ENCODE results near the gene C19orf33. TPM values are rescaled to one million over a fixed set of nuclear protein-coding genes. Genes with fewer than 3 reads are reported as not detected.

C19orf33 gene
- total and polyA plus RNA-seq, 3 experiments from 2014 or later, result 0.90 TPM; not detected in 2

DNA sequence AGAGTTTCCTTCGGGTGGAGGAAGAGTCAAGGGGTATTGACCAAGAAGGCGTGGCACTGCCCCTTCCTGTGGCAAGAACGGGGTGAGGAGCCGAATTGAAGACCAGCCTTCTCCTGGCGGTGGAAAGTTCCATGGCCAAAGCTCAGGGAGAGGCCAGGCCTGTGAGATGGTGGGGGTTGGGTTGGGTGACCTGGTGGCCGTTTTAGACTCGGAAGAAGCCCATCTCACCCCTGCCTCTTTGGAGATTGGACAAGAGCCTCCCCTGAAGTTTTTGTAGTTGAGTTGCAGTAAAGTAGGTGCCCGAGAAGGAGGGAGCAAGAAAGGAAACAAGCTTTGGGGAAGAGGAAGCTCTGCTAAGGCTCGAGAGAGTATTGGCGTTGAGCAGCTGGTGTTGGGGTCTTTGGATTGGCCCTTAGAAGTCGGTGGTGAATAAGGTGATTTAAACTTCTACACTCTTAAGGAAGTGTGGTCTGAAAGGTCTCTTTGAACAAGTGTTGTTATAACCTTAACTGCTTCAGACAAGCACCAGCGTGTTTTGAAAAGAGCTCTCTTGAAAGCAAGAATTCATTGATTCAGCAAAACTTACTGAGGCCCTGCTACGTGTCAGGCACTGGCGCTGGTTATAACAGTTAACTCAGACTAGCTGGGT lies 38.7 kb upstream of the C19orf33 start:
- H3K27me3 Mint-ChIP-seq, result peaks cover 4 to 11% of the 10 kb centered on the region in 2 donors
- peak in 1 of 5 donors; percentile 57 for DNase-seq
- H3K27ac Mint-ChIP-seq, result peak overlapping the region in 5 of 8 donors; percentile 70 to 85 (median 77)
- no peaks in the 10 kb centered on the region for H3K36me3 Mint-ChIP-seq
- peak overlapping the region; percentile 64 to 91 (median 82) for H3K4me3 Mint-ChIP-seq
- CTCF ChIA-PET, result interaction anchor here (0.7 to 1.2 kb wide), 2 partner anchors 50 to 109 kb away, joined by 4 read pairs; partner anchors contain the start of gene PSMD8
- H3K36me3 ChIP-seq (ENCODE audit: insufficient read depth, low read length), result no peaks in the 10 kb centered on the region
- peaks cover 17% of the 10 kb centered on the region for H3K4me1 ChIP-seq (ENCODE audit: insufficient read depth, low read length)
- no peaks in the 10 kb centered on the region for H3K27me3 ChIP-seq (ENCODE audit: insufficient read depth, low read length, poor library complexity, severe bottlenecking)
- H3K4me1 Mint-ChIP-seq, result peaks cover 18 to 27% (median 19%) of the 10 kb centered on the region in 3 donors
- POLR2A ChIA-PET, result no interaction called here
- no peak overlapping the region for H3K27ac ChIP-seq (ENCODE audit: low read depth, low read length)
- peaks cover 0 to 2% (median 0%) of the 10 kb centered on the region in 5 donors for H3K9me3 Mint-ChIP-seq
- no peaks in the 10 kb centered on the region for H3K9me3 ChIP-seq (ENCODE audit: low read length)
- peak overlapping the region; percentile 48 for H3K4me3 ChIP-seq (ENCODE audit: low read length)

DNA sequence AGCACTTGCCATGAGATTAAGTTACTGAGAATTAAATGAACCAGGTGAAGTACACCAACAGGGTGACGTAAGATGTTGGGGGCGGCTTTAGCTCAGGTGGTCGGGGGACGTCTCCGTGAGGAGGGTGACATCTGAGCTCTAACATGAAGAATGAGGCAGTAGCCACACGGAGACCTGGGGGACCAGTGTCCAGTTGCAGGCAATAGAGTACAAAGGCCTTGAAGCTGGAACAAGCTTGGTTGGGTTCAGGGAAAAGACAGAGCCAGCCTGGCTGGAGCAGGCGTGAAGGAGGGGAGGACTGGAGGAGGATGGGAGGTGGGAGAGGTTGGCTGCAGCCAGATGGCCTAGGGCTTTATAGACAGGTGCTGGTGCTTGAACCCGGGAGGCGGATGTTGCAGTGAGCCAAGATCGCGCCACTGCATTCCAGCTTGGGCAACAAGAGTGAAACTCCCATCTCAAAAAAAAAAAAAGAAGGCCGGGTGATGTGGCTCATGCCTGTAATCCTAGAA lies 38.1 kb upstream of the C19orf33 start:
- DNase-seq, result no peak
- Mint-ChIP-seq H3K27ac (peak overlapping the region in 2 of 8 donors; percentile 43 to 72), H3K4me3 (peak overlapping the region in 2 of 7 donors; percentile 54 to 80), H3K4me1 (peaks cover 18 to 27% (median 19%) of the 10 kb centered on the region in 3 donors), H3K9me3 (peaks cover 0 to 2% (median 0%) of the 10 kb centered on the region in 5 donors), H3K27me3 (peaks cover 4 to 11% of the 10 kb centered on the region in 2 donors), H3K36me3 (peaks cover 0 to 2% (median 0%) of the 10 kb centered on the region in 3 donors)
- Histone ChIP-seq H3K36me3 (ENCODE audit: insufficient read depth, low read length) (no peaks in the 10 kb centered on the region), H3K4me3 (ENCODE audit: low read length) (no peak overlapping the region), H3K4me1 (ENCODE audit: insufficient read depth, low read length) (peaks cover 17% of the 10 kb centered on the region), H3K9me3 (ENCODE audit: low read length) (no peaks in the 10 kb centered on the region), H3K27ac (ENCODE audit: low read depth, low read length) (no peak overlapping the region), H3K27me3 (ENCODE audit: insufficient read depth, low read length, poor library complexity, severe bottlenecking) (no peaks in the 10 kb centered on the region)
- POLR2A ChIA-PET, result no interaction called here
- CTCF ChIA-PET, result interaction anchor here (1.2 kb wide), 1 partner anchor 108 kb away, joined by 4 read pairs; the partner anchor contains the start of gene PSMD8

DNA sequence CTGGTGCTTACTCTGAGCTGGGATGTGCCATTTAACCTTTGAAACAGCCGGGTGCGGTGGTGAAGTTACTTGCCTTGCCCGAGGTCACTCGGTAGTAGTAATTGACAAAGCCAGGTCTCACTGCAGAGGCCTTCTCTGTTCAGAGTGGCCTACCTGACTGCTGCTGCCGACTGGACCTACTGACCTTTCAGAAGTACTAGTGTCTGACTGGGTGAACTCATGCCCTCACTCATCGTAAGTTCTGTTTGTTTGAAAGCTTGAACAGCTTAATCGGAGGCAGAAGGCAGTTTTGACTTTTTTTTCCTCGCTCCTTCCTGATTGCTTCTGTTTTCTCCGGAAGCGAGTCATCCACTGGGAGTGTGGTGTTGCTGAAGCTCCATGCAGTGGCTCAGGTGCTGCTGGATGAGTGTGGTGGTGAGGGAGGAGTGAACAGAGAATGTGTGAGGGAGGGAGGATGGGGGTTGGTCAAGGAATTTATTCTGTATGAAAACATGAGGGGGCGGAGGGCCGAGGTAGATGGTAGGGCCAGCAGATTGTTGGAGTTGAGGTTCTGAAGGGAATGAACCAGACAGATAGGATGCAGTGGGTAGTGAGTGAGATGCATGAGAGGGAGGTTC lies 37.0 kb upstream of the C19orf33 start:
- Mint-ChIP-seq H3K27ac (peak overlapping the region in 1 of 8 donors; percentile 58), H3K9me3 (peaks cover 0 to 2% (median 0%) of the 10 kb centered on the region in 5 donors), H3K4me3 (peak overlapping the region in 4 of 7 donors; percentile 2 to 56 (median 39)), H3K27me3 (peaks cover 4 to 11% of the 10 kb centered on the region in 2 donors), H3K36me3 (peaks cover 0 to 2% (median 0%) of the 10 kb centered on the region in 3 donors), H3K4me1 (peaks cover 18 to 27% (median 19%) of the 10 kb centered on the region in 3 donors)
- Histone ChIP-seq H3K36me3 (ENCODE audit: insufficient read depth, low read length) (no peaks in the 10 kb centered on the region), H3K27ac (ENCODE audit: low read depth, low read length) (no peak overlapping the region), H3K4me1 (ENCODE audit: insufficient read depth, low read length) (peaks cover 17% of the 10 kb centered on the region), H3K27me3 (ENCODE audit: insufficient read depth, low read length, poor library complexity, severe bottlenecking) (no peaks in the 10 kb centered on the region), H3K9me3 (ENCODE audit: low read length) (no peaks in the 10 kb centered on the region), H3K4me3 (ENCODE audit: low read length) (no peak overlapping the region)
- no peak for DNase-seq
- POLR2A ChIA-PET, result no interaction called here
- CTCF ChIA-PET, result interaction anchor here (0.9 kb wide), 1 partner anchor 24 kb away, joined by 3 read pairs; no protein-coding TSS in a partner anchor

DNA sequence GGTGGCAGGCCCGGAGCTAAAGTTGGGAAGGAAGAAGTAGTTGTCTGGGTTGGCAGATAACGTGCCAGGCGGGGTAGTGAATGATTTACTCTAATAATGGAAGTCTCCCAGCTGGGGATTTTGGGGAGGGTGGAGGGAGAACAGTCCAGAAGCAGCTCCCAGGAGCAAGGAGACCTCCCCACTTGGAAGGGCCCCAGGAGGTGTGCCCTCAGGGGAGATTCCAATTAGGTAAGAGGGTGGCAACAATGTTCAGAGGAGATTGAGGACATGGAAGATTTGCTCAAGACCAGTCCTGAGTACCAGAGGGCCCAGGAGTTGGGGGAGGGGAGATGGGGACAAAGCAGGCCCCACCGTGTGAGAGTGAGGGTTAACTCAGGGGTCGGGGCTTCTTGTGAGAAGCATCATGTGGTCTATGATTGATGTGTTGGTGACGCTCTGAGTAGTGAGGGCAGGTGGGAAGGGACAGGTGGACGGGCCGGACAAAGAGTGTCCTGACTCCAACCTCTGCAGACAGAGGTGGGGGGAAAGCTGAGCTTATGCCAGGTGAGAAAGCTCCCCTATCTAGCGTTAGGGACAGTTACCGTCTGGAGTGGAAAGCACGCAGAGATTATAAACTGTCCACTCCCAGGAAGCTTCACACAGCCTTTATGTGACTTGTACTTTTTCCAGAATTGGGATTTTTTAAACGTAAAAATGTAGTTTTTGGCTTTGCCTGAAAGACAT lies 36.1 kb upstream of the C19orf33 start:
- no peak overlapping the region for H3K27ac ChIP-seq (ENCODE audit: low read depth, low read length)
- H3K4me3 Mint-ChIP-seq, result peak overlapping the region in 1 of 7 donors; percentile 2

GRCh38 chr19:38268539-38268938 lies 35.5 kb upstream of the C19orf33 start:
- H3K9me3 Mint-ChIP-seq, result peaks cover 0 to 2% (median 0%) of the 10 kb centered on the region in 5 donors
- no peak for DNase-seq
- peaks cover 0 to 11% of the 10 kb centered on the region in 2 donors for H3K27me3 Mint-ChIP-seq
- Histone ChIP-seq H3K27me3 (ENCODE audit: insufficient read depth, low read length, poor library complexity, severe bottlenecking) (no peaks in the 10 kb centered on the region), H3K9me3 (ENCODE audit: low read length) (no peaks in the 10 kb centered on the region), H3K4me1 (ENCODE audit: insufficient read depth, low read length) (peaks cover 16% of the 10 kb centered on the region), H3K4me3 (ENCODE audit: low read length) (no peak overlapping the region), H3K36me3 (ENCODE audit: insufficient read depth, low read length) (no peaks in the 10 kb centered on the region), H3K27ac (ENCODE audit: low read depth, low read length) (no peak overlapping the region)
- H3K27ac Mint-ChIP-seq, result peak overlapping the region in 2 of 8 donors; percentile 12 to 55
- peaks cover 0 to 2% (median 0%) of the 10 kb centered on the region in 3 donors for H3K36me3 Mint-ChIP-seq
- peaks cover 18 to 26% (median 19%) of the 10 kb centered on the region in 3 donors for H3K4me1 Mint-ChIP-seq
- H3K4me3 Mint-ChIP-seq, result peak overlapping the region in 1 of 7 donors; percentile 17
- ChIA-PET CTCF (no interaction called here), POLR2A (no interaction called here)

More for the DNA sequence above, 36.1 kb upstream of the C19orf33 start:
- ChIA-PET CTCF (interaction anchor here (0.9 kb wide), 1 partner anchor 25 kb away, joined by 3 read pairs; no protein-coding TSS in a partner anchor), POLR2A (no interaction called here)
- DNase-seq, result no peak
- no peak overlapping the region for H3K4me3 ChIP-seq (ENCODE audit: low read length)
- no peaks in the 10 kb centered on the region for H3K27me3 ChIP-seq (ENCODE audit: insufficient read depth, low read length, poor library complexity, severe bottlenecking)
- Mint-ChIP-seq H3K9me3 (peaks cover 0 to 2% (median 0%) of the 10 kb centered on the region in 5 donors), H3K27me3 (peaks cover 3 to 11% of the 10 kb centered on the region in 2 donors), H3K36me3 (peaks cover 0 to 2% (median 0%) of the 10 kb centered on the region in 3 donors), H3K27ac (peak overlapping the region in 2 of 8 donors; percentile 12 to 33), H3K4me1 (peaks cover 18 to 27% (median 19%) of the 10 kb centered on the region in 3 donors)
- H3K4me1 ChIP-seq (ENCODE audit: insufficient read depth, low read length), result peaks cover 17% of the 10 kb centered on the region
- no peaks in the 10 kb centered on the region for H3K36me3 ChIP-seq (ENCODE audit: insufficient read depth, low read length)
- no peaks in the 10 kb centered on the region for H3K9me3 ChIP-seq (ENCODE audit: low read length)

DNA sequence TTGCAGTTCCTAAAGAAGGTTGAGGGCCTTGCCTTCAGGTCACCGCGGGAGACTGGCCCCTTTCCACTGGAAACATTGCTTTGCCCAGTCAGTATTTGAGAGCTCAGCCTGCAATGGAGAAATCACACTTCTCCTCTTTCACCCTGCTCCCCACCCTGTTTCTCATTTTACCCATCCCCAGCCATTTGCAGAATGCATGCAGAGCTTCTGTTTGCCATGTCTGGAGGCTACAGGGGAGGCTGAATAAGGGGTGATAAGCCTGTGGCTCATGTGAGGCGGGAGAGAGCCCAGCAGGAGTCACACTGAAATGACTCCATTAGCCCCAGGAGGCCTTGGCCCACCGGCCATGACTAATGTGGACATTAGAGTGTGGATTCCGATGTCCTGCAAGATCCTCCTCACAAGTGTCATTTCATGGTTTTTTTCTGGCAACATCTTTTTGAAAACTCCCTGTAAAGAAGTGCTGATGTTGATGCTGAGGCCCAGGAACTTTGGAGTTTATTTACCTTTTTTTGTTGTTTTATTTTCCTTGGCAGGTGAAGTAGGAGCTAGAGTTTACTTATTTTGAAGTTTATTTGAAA lies 33.4 kb upstream of the C19orf33 start:
- ChIA-PET CTCF (no interaction called here), POLR2A (no interaction called here)
- Histone ChIP-seq H3K4me1 (ENCODE audit: insufficient read depth, low read length) (peaks cover 3% of the 10 kb centered on the region), H3K36me3 (ENCODE audit: insufficient read depth, low read length) (no peaks in the 10 kb centered on the region), H3K9me3 (ENCODE audit: low read length) (no peaks in the 10 kb centered on the region), H3K27me3 (ENCODE audit: insufficient read depth, low read length, poor library complexity, severe bottlenecking) (no peaks in the 10 kb centered on the region), H3K27ac (ENCODE audit: low read depth, low read length) (peak overlapping the region; percentile 9), H3K4me3 (ENCODE audit: low read length) (no peak overlapping the region)
- Mint-ChIP-seq H3K36me3 (peaks cover 0 to 3% (median 0%) of the 10 kb centered on the region in 3 donors), H3K4me1 (peaks cover 3 to 10% (median 6%) of the 10 kb centered on the region in 3 donors), H3K9me3 (no peaks in the 10 kb centered on the region), H3K27me3 (no peaks in the 10 kb centered on the region), H3K4me3 (no peak overlapping the region), H3K27ac (peak overlapping the region in 1 of 8 donors; percentile 77)
- no peak for DNase-seq

DNA sequence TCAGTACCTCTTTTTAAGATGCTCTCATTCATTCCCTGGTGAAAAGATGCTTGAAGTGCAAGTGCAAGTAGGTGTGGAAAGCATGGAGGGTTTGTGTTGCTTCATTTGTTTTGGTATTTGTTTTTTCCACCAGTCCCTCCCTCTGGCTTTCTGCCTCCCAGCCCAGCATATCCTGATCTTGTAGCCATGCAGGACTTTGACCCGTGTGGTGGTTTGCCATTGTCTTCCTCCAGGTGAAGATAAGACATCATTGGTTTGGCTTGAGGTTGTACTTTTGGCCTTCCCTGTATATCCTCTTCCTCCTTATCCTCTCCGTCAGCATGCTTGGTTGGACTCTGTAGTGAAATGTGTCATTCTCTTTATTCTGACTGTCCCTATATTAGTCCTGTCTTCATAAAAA lies 30.6 kb upstream of the C19orf33 start:
- no peaks in the 10 kb centered on the region for H3K4me1 Mint-ChIP-seq
- Histone ChIP-seq H3K27ac (ENCODE audit: low read depth, low read length) (no peak overlapping the region), H3K4me3 (ENCODE audit: low read length) (no peak overlapping the region), H3K4me1 (ENCODE audit: insufficient read depth, low read length) (no peaks in the 10 kb centered on the region), H3K36me3 (ENCODE audit: insufficient read depth, low read length) (no peaks in the 10 kb centered on the region), H3K9me3 (ENCODE audit: low read length) (no peaks in the 10 kb centered on the region), H3K27me3 (ENCODE audit: insufficient read depth, low read length, poor library complexity, severe bottlenecking) (no peaks in the 10 kb centered on the region)
- DNase-seq, result no peak
- H3K27me3 Mint-ChIP-seq, result no peaks in the 10 kb centered on the region
- no peak overlapping the region for H3K4me3 Mint-ChIP-seq
- POLR2A ChIA-PET, result no interaction called here
- no peaks in the 10 kb centered on the region for H3K9me3 Mint-ChIP-seq
- H3K27ac Mint-ChIP-seq, result peak overlapping the region in 1 of 8 donors; percentile 7
- H3K36me3 Mint-ChIP-seq, result peaks cover 0 to 4% (median 0%) of the 10 kb centered on the region in 3 donors
- CTCF ChIA-PET, result no interaction called here

Measured in CD8-positive, alpha-beta memory T cell (primary cell).